ENCODE data around the gene SHISA2.

SHISA2 gene

GRCh38 chr13:26047040-26047439 is 4.8 kb downstream of the SHISA2 start:
- DNase-seq, result no peak

DNA sequence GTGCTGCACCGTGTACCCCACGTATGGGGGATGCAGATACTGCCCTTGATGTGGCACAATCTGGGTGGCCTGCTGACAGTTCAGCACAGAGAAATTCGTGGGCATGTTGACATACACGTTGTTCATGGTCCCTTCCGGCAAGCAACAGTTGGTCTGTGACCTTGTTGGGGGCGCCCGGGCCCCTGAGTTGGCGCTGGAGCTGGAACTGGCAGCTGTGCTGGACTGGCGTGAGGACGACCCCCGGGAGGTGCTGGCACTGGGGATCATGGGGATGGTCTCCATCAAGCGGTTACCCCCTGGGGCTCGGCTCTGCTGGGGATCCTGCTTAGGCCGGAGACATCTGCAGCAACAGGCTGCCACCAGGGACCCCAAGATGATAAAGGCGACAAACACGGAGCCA is 5.2 kb downstream of the SHISA2 start:
- no peak for DNase-seq

DNA sequence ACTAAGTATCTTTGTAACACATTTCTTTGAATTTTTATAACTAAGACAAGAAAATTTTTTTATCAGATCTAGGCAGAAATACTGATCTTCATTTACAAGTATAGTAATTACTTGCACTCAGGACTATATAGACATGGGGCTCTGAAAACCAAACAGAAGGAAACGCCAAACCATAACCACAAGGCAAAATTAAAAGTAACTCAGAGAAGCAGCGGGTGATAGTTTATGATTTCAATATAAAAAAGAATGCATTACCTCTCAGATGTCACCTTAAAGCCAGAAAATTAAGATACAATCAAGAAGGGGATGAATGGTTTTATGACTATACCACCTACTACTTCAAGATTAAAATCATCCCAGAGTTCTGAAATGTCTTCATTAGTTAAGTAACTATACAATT is 6.7 kb downstream of the SHISA2 start:
- no peak for DNase-seq

GRCh38 chr13:26042785-26043184 is 9.0 kb downstream of the SHISA2 start:
- DNase-seq, result no peak

GRCh38 chr13:26041444-26041843 is 10.4 kb downstream of the SHISA2 start:
- no peak for DNase-seq

DNA sequence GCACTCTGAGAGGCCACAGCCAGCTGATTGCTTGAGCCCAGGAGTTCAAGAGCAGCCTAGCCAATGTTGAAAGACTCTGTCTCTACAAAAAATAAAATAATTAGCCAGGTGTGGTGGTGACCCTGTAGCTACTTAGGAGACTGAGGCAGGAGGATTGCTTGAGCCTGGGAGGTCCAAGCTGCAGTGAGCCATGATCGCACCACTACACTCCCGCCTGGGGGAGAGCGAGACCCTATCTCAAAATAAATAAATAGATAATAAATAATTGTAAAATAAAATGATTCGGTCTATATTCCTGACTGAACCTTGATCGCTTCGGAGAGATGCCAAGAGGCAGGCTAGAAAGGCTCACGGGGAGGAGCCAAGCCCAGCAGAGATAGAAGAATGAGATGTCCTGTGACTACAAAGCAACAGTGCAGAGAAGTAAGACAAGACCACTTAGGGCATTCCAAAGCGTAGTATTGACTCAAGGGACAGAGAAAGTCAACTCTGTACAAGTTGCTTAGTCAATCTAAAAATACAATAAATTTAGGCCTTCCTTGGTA is 12.8 kb downstream of the SHISA2 start:
- DNase-seq, result no peak

DNA sequence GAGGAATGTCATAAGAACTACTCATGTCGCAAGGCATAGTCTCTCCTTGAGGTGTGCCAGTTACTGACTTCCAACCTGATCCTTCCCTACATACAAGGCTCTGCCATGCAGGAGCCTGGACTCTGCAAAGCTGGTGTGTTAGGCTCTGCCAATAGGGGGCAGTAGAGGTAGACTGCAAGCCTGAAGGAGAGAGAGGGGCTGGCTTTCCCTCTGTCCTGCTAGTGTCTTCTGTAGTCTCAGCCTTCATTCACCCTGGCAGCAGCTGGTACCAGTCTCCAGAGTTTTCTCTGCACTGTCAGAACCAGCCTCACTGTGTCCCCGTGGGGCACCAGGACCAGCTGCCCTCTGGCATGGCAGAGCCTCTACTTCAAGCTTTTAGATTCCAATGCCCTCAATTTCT is 14.5 kb downstream of the SHISA2 start:
- no peak for DNase-seq

- no peak for DNase-seq
These were observed 15.4 kb downstream of the SHISA2 start for GRCh38 chr13:26036383-26036782.

DNA sequence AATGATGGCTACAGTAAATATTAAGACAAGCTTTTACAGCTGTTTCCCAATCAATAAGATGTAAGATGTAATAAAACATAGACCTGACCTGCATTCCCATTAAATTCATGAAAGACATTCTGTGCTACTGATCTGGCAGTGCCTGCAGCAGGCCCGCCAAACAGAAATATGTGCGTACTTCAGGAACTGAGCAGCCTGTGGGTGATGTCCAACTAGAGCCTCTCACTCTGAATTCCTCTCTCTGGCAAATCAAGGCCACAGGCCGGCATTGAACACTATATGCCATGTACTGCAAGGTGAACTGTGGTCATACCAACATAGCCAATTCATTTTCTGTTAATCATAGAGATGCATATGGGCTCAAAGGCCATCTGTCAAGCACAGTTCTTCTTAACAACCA is 17.8 kb downstream of the SHISA2 start:
- no peak for DNase-seq

DNA sequence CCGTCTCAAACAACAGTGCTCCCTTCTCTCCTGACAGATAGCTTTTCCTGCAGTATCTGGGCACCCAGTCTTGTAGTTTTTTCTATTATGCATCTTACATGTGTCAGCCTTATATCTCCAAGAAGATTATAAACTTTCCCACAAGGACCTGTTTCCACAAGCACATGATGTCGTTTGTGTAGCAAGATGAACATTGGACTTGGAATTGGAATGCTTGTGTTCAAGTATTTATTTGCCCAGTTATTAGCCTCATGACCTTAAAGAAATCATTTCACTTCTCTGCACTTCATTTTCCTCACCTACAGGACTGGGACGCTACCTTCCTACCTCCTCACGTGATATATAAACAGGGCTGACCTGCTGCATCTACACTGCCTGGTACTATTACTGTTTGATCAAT is 21.5 kb downstream of the SHISA2 start:
- no peak for DNase-seq

DNA sequence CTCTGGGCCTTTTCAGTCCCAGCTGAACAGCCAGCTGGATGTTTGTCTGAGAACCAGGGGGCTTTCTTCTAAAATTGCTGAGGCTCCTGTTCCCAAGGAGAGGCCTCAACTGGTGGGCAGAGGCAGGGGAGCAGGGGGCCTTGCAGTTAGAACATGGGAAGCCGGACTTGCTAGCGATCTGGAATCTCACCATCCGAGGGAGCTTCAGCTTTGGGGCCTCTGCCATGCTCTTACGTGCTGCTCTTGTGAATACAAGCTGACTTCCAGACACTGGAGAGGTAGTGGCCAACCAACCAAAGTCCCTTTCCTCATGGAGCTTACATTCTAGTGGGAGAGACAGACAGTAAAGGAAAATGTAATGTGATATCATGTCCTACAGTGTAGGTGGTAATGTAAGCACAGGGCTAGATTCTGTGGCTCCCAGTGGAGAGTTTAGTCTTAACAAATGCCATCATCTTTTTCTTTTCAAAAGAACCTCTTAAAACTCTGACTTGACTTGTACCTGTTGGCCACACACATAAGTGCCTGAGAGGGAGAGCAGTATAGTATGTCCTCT is 22.2 kb downstream of the SHISA2 start:
- no peak for DNase-seq

- DNase-seq, result no peak
These were observed 25.6 kb downstream of the SHISA2 start for GRCh38 chr13:26026211-26026610.

- DNase-seq, result no peak
These were observed 26.0 kb downstream of the SHISA2 start for GRCh38 chr13:26025771-26026170.

GRCh38 chr13:26025196-26025595 is 26.6 kb downstream of the SHISA2 start:
- DNase-seq, result no peak

DNA sequence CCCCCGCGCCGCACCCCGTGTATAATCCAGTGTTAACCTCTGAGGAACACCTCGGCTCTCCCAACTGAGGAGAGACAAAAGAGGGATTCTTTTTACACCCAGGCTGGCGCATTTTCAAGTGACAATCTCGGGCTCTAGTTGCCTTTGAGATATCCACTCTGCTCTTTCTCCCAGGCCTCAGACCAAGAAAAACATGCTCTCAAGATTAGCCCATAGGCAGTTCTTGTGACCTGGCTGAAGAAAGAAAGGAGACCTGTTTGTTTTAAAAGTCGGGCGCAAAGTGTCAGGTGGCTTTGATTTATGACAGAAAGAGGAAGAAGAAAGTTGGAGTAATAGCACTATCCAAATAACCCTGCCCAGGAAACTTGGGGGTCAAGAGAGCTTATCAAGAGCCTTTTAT is 27.3 kb downstream of the SHISA2 start:
- DNase-seq, result no peak

GRCh38 chr13:26022538-26023292 is 29.1 kb downstream of the SHISA2 start:
- DNase-seq, result no peak

DNA sequence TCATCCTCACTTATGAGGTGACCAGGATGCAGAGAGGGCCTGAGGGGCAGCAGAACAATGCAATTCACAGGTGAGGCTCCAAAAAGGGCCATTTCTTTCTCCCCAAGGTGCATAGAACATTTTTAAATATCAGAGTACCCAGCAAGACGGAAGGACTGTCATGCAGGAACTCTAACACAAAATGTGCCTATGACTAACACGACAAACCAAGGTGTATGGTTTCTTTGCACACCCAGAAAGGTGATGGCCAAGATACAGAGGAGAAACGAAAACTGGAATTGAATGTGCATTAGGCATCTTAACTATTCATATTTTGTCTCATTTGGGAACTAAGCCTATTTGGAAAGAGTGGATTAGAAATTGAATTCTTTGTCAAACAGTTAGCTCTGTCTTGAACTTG is 29.9 kb downstream of the SHISA2 start:
- DNase-seq, result no peak

DNA sequence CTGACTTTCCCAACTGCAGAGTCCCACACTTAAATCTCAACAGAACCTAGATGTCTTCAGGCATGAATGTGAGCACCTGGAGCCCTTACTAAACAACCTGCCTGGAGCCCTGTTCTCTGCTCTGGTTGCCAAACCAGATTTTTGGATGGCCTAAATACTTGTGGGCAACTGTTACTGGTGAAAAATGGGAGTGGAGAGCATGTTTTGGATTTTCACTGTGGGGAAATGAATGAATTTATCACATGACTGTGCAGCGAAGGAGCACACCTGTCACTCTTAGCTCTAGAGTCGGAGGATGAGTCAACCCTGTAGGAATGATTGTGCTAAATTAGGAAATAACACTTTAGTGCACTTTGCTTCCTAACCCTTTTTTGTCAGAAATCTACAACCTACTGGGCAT is 30.3 kb downstream of the SHISA2 start:
- DNase-seq, result no peak

- DNase-seq, result no peak
These were observed 30.9 kb downstream of the SHISA2 start for GRCh38 chr13:26020891-26021290.

GRCh38 chr13:26019881-26020870 is 31.6 kb downstream of the SHISA2 start:
- no peak for DNase-seq

DNA sequence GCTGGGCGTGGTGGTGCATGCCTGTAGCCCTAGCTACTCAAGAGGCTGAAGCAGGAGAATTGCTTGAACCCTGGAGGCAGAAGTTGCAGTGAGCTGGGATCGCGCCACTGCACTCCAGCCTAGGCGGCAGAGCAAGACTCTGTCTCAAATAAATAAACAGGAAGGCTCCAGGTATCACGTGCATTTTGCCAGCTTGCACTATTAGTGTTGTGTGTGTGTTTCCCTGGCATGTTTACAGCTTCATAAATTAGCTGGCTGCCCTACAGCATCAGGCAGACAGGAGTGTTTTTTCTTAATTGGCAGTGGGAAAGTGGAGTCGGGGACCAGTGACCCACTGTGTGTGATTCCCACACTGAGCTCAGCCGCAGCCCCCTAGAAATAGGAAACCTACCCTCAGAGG is 32.6 kb downstream of the SHISA2 start:
- no peak for DNase-seq

GRCh38 chr13:26017932-26018665 is 33.7 kb downstream of the SHISA2 start:
- DNase-seq, result no peak

All from activated T-cell treated with anti-CD3 and anti-CD28 coated beads for 4 hours (primary cell).